HEK293 (cell line): ENCODE data around the gene ZMYND15.

ENCODE experiments used
- ATF2 ChIP-seq: fragments of 450-650 bp; formaldehyde crosslinking; IDR thresholded peaks from 2 replicates; pipeline ENCODE4 v1.5.1; 2016; ENCODE audit warnings: missing biosample characterization, missing genetic modification characterization, low read depth
- IKZF3 ChIP-seq: fragments of 450-650 bp; IDR thresholded peaks from 2 replicates; pipeline ENCODE4 v1.5.0; 2018; ENCODE audit warnings: missing biosample characterization, mild to moderate bottlenecking, missing genetic modification characterization, moderate library complexity
- KLF7 ChIP-seq: fragments of 450-650 bp; formaldehyde crosslinking; IDR thresholded peaks from 2 replicates; pipeline ENCODE4 v1.5.1; 2016; ENCODE audit warnings: missing biosample characterization, missing genetic modification characterization, borderline replicate concordance
- KLF8 ChIP-seq: fragments of 450-650 bp; formaldehyde crosslinking; IDR thresholded peaks from 2 replicates; pipeline ENCODE4 v1.5.1; 2016; ENCODE audit warnings: missing biosample characterization, missing genetic modification characterization
- ZBTB6 ChIP-seq: fragments of 450-650 bp; formaldehyde crosslinking; IDR thresholded peaks from 2 replicates; pipeline ENCODE4 v1.5.1; 2017; ENCODE audit warnings: missing biosample characterization, missing genetic modification characterization
- ZNF146 ChIP-seq: fragments of 450-650 bp; formaldehyde crosslinking; IDR thresholded peaks from 2 replicates; pipeline ENCODE4 v1.5.1; 2016; ENCODE audit warnings: missing biosample characterization, missing genetic modification characterization
- ZNF16 ChIP-seq: fragments of 450-650 bp; formaldehyde crosslinking; IDR thresholded peaks from 2 replicates; pipeline ENCODE4 v1.5.1; 2016; ENCODE audit warnings: low read depth, missing biosample characterization, missing genetic modification characterization
- ZNF585B ChIP-seq: fragments of 450-650 bp; formaldehyde crosslinking; IDR thresholded peaks from 2 replicates; pipeline ENCODE4 v1.5.1; 2016; ENCODE audit warnings: missing biosample characterization, missing genetic modification characterization
- ZSCAN16 ChIP-seq: fragments of 450-650 bp; formaldehyde crosslinking; IDR thresholded peaks from 2 replicates; pipeline ENCODE4 v1.5.1; 2016; ENCODE audit warnings: missing biosample characterization, missing genetic modification characterization
- TF ChIP-seq, protein P1 (sequence below): fragments of 450-650 bp; formaldehyde crosslinking; IDR thresholded peaks from 2 replicates; pipeline ENCODE4 v1.5.1; 2016; ENCODE audit warnings: missing biosample characterization, missing genetic modification characterization
- TF ChIP-seq, protein P2 (sequence below): fragments of 450-650 bp; formaldehyde crosslinking; IDR thresholded peaks from 2 replicates; pipeline ENCODE4 v1.5.1; 2016; ENCODE audit warnings: missing biosample characterization, missing genetic modification characterization

DNA sequence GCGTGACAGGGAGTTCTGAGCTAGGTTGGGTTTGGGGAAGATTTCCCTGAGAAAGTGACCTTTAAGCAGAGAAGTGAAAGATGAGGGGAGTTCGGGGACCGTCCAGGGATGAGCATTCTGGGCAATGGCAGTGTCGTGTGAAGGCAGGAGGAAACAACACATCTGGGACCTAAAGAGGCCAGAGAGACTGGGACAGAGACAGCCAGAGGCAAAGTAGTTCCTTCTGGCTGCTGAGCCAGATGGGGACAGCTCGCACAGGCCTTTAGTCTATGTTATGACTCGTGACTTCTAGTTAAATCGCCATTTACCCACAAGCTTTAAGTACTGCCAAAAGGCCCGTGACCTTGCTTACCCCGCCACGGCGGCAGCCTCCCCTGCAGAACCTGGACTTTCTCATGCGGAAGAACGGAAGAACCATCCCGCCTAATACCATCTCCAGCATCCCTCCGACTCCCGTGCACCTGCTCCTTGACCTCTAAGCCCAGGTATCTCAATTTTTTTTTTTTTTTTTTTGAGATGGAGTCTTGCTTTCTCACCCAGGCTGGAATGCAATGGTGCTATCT, 16.9 kb upstream of the ZMYND15 start:
- TF ChIP-seq, protein P1, sequence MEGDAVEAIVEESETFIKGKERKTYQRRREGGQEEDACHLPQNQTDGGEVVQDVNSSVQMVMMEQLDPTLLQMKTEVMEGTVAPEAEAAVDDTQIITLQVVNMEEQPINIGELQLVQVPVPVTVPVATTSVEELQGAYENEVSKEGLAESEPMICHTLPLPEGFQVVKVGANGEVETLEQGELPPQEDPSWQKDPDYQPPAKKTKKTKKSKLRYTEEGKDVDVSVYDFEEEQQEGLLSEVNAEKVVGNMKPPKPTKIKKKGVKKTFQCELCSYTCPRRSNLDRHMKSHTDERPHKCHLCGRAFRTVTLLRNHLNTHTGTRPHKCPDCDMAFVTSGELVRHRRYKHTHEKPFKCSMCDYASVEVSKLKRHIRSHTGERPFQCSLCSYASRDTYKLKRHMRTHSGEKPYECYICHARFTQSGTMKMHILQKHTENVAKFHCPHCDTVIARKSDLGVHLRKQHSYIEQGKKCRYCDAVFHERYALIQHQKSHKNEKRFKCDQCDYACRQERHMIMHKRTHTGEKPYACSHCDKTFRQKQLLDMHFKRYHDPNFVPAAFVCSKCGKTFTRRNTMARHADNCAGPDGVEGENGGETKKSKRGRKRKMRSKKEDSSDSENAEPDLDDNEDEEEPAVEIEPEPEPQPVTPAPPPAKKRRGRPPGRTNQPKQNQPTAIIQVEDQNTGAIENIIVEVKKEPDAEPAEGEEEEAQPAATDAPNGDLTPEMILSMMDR (tag by site-specific recombination), result no peak
- TF ChIP-seq, protein P2, sequence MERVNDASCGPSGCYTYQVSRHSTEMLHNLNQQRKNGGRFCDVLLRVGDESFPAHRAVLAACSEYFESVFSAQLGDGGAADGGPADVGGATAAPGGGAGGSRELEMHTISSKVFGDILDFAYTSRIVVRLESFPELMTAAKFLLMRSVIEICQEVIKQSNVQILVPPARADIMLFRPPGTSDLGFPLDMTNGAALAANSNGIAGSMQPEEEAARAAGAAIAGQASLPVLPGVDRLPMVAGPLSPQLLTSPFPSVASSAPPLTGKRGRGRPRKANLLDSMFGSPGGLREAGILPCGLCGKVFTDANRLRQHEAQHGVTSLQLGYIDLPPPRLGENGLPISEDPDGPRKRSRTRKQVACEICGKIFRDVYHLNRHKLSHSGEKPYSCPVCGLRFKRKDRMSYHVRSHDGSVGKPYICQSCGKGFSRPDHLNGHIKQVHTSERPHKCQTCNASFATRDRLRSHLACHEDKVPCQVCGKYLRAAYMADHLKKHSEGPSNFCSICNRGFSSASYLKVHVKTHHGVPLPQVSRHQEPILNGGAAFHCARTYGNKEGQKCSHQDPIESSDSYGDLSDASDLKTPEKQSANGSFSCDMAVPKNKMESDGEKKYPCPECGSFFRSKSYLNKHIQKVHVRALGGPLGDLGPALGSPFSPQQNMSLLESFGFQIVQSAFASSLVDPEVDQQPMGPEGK (tag by site-specific recombination), result no peak
- TF ChIP-seq ZNF585B (tag by site-specific recombination) (no peak), KLF8 (no peak), KLF7 (tag by site-specific recombination) (no peak), ATF2 (tag by site-specific recombination) (no peak), ZSCAN16 (tag by site-specific recombination) (no peak), ZBTB6 (no peak), ZNF146 (tag by site-specific recombination) (no peak), IKZF3 (tag by site-specific recombination) (no peak), ZNF16 (no peak)
